NB4 (cell line): ENCODE data around the gene IGF1R.

Experiments used
- CTCF ChIP-seq: IDR thresholded peaks from one replicate; pipeline ENCODE4 v1.5.1; 2012; ENCODE audit warnings: low read depth, low read length
- TF ChIP-seq, protein P1 (sequence below): IDR thresholded peaks from 2 replicates; pipeline ENCODE4 v1.6.1; 2011; ENCODE audit warnings: low read depth, low read length

DNA sequence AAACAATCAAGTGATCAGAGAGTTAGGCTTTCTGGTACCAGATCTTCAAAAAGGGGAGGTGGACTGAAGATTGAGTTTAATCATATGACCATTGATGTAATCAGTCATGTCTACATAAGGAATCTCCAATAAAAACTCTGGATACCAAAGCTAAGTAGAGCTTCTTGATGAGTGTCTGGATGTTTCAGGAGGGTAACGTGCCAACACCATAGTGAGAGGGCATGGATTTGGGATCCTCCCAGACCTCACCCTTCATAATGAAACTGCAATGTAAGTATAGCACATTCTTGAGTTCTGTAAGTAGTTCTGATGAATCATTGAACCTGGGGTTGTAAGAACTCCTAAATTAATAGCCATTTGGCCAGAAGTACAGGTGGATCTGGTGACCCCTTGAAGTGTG, 337.9 kb downstream of the IGF1R start:
- TF ChIP-seq, protein P1, sequence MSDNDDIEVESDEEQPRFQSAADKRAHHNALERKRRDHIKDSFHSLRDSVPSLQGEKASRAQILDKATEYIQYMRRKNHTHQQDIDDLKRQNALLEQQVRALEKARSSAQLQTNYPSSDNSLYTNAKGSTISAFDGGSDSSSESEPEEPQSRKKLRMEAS: no peak
- no peak for TF ChIP-seq CTCF
